CD14-positive monocyte (primary cell): ENCODE data around the gene C8G. TPM values are rescaled to one million over a fixed set of nuclear protein-coding genes. Genes with fewer than 3 reads are reported as not detected.

Experiments
- DNase-seq, 3 donors: peaks; one replicate each; pipeline ENCODE4 v3.0.0-alpha.2; 2011 to 2022
- H2AFZ ChIP-seq: 2 replicates; pipeline ENCODE4 v1.6.0; 2012; ENCODE audit warnings: mild to moderate bottlenecking, low read depth, low read length, inconsistent platforms; ENCODE audit not compliant: insufficient read depth, poor library complexity, severe bottlenecking
- H3K27ac ChIP-seq, 2 donors: 1 replicate in 1 of 2; 2 replicates in 1 of 2; pipeline ENCODE4 v1.5.1; 2012 to 2013; ENCODE audit warnings: low read length in 2 of 2, control low read depth in 1 of 2, inconsistent platforms in 1 of 2, low read depth in 1 of 2, mild to moderate bottlenecking in 1 of 2
- H3K27me3 ChIP-seq, 2 donors: one replicate each; pipeline versions ENCODE4 v1.6.0 to v1.6.1; 2011 to 2013; ENCODE audit warnings: low read length in 2 of 2; ENCODE audit not compliant: control insufficient read depth in 2 of 2, insufficient read depth in 2 of 2
- H3K36me3 ChIP-seq, 2 donors: replicated peaks in 1 of 2; 1 replicate in 1 of 2; 2 replicates in 1 of 2; pipeline versions ENCODE4 v1.5.1 to v1.6.1; 2012 to 2013; ENCODE audit warnings: low read length in 2 of 2, control low read depth in 1 of 2, inconsistent platforms in 1 of 2, mild to moderate bottlenecking in 1 of 2; ENCODE audit not compliant: insufficient read depth in 2 of 2, control insufficient read depth in 1 of 2
- H3K4me1 ChIP-seq, 2 donors: 1 replicate in 1 of 2; 2 replicates in 1 of 2; pipeline versions ENCODE4 v1.5.1 to v1.6.1; 2012 to 2013; ENCODE audit warnings: low read length in 2 of 2, control low read depth in 1 of 2, inconsistent platforms in 1 of 2, mild to moderate bottlenecking in 1 of 2, moderate library complexity in 1 of 2; ENCODE audit not compliant: insufficient read depth in 2 of 2, control insufficient read depth in 1 of 2
- H3K4me2 ChIP-seq: replicated peaks from 2 replicates; pipeline ENCODE3; 2012; ENCODE audit warnings: low read length, moderate library complexity, mild to moderate bottlenecking; ENCODE audit not compliant: poor library complexity, severe bottlenecking; ENCODE audit errors: extremely low read depth
- H3K4me3 ChIP-seq, 3 experiments: fragments of 200-600 bp in 1 of 3; sonication (generic) in 1 of 3; replicated peaks in 1 of 3; 1 replicate in 2 of 3; 2 replicates in 1 of 3; pipeline ENCODE4 v1.5.1; 2011 to 2013; ENCODE audit warnings: low read length in 3 of 3, mild to moderate bottlenecking in 3 of 3, control low read depth in 2 of 3, low read depth in 2 of 3, inconsistent platforms in 1 of 3, moderate library complexity in 1 of 3
- H3K79me2 ChIP-seq: 2 replicates; pipeline ENCODE4 v1.6.0; 2012; ENCODE audit warnings: mild to moderate bottlenecking, control low read depth, inconsistent platforms, low read length, moderate library complexity; ENCODE audit not compliant: insufficient read depth
- H3K9ac ChIP-seq: 2 replicates; pipeline ENCODE4 v1.6.0; 2017; ENCODE audit warnings: low read length, mild to moderate bottlenecking; ENCODE audit not compliant: insufficient read depth, poor library complexity, severe bottlenecking
- H3K9me3 ChIP-seq, 2 donors: replicated peaks in 1 of 2; 1 replicate in 1 of 2; 2 replicates in 1 of 2; pipeline versions ENCODE4 v1.5.1 to v1.6.1; 2012 to 2013; ENCODE audit warnings: low read length in 2 of 2, control low read depth in 1 of 2; ENCODE audit not compliant: control insufficient read depth in 1 of 2, insufficient read depth in 1 of 2
- H4K20me1 ChIP-seq: 2 replicates; pipeline ENCODE4 v1.6.0; 2012; ENCODE audit warnings: mild to moderate bottlenecking, low read length, control low read depth, moderate library complexity; ENCODE audit not compliant: insufficient read depth
- H3K27ac Mint-ChIP-seq, 7 donors: one replicate each; pipeline ENCODE4 v1.8.0; 2020; ENCODE audit warnings: mild to moderate bottlenecking in 7 of 7, mixed read lengths in 7 of 7, moderate library complexity in 6 of 7, inconsistent platforms in 2 of 7
- H3K27me3 Mint-ChIP-seq, 3 donors: one replicate each; pipeline ENCODE4 v1.8.0; 2021 to 2022; ENCODE audit warnings: low read depth in 3 of 3, mild to moderate bottlenecking in 3 of 3, mixed read lengths in 3 of 3, moderate library complexity in 3 of 3, inconsistent platforms in 1 of 3
- H3K36me3 Mint-ChIP-seq, 2 donors: one replicate each; pipeline ENCODE4 v1.8.0; 2020; ENCODE audit warnings: mixed read lengths in 2 of 2, inconsistent platforms in 1 of 2, mild to moderate bottlenecking in 1 of 2
- H3K4me1 Mint-ChIP-seq: one replicate; pipeline ENCODE4 v1.8.0; 2020; ENCODE audit warnings: mild to moderate bottlenecking, mixed read lengths
- H3K4me3 Mint-ChIP-seq, 2 donors: one replicate each; pipeline ENCODE4 v1.8.0; 2020; ENCODE audit warnings: mild to moderate bottlenecking in 2 of 2, mixed read lengths in 2 of 2, moderate library complexity in 1 of 2
- H3K9me3 Mint-ChIP-seq, 7 donors: one replicate each; pipeline ENCODE4 v1.8.0; 2020 to 2022; ENCODE audit warnings: mixed read lengths in 7 of 7, mild to moderate bottlenecking in 6 of 7, moderate library complexity in 6 of 7, inconsistent platforms in 2 of 7
- CTCF ChIP-seq: fragments of 200-600 bp; IDR thresholded peaks from one replicate; pipeline ENCODE4 v1.8.0; 2022; ENCODE audit warnings: antibody characterized with exemption, mild to moderate bottlenecking
- WGBS: methylation state at CpG from one replicate; pipeline ENCODE4 v1.1.5; 2013; ENCODE audit warnings: missing lambda C conversion rate; ENCODE audit not compliant: insufficient coverage; 5-methylcytosine and 5-hydroxymethylcytosine counted together
- intact Hi-C, 2 donors: fragments of 100-400 bp; cut with micrococcal nuclease; formaldehyde crosslinking; loops; one replicate each; pipeline versions ENCODE4 v1.15.0 to v1.15.1; 2023
- polyA plus RNA-seq, 3 donors: library from polyadenylated mRNA; depleted of rRNA in 1 of 3; unstranded in 2 of 3; stranded (reverse) in 1 of 3; fragments of 300-500 nt in 2 of 3; fragments of >200 nt in 1 of 3; fragmentation: Illumina TruSeq in 2 of 3; gene quantifications; 1 replicate in 2 of 3; 2 replicates in 1 of 3; pipeline ENCODE4 v1.2.3, GENCODE V29; 2012 to 2021

Gene C8G
- polyA plus RNA-seq, 3 donors = 0.55 to 0.72 TPM; not detected in 1

DNA sequence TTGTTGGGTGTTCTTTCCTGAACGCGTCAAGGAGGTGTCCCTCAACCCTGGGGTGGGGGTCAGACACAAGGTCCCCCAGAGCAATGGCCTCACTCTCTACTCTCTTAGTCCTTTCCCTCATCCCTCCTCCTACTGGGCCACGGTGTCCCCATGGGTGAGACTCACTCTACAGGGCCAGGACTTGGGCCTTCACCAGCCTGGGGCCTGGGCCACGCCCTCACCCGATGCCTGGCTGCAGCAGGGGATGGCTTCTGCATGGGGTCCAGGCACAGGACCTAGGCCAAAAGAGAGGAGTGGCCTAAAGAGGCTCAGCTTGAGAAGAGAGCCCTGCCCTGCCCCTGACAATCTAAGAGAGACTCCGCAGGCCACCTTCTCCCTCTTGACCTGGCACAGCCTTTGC, 12.9 kb downstream of the C8G start:
- no peaks in the 10 kb centered on the region for H3K79me2 ChIP-seq
- H3K4me3 ChIP-seq = no peak overlapping the region
- DNase-seq = no peak
- TF ChIP-seq CTCF = no peak
- no peak overlapping the region for H2AFZ ChIP-seq
- H3K4me2 ChIP-seq = no peak overlapping the region
- Mint-ChIP-seq H3K9me3 (peaks cover 0 to 5% (median 3%) of the 10 kb centered on the region in 7 donors), H3K27me3 (peaks cover 0 to 8% (median 2%) of the 10 kb centered on the region in 3 donors), H3K4me3 (no peak overlapping the region), H3K36me3 (no peaks in the 10 kb centered on the region), H3K4me1 (no peaks in the 10 kb centered on the region), H3K27ac (no peak overlapping the region)
- no peak overlapping the region for H3K9ac ChIP-seq
- intact Hi-C loops = no loop called here
- H4K20me1 ChIP-seq = no peaks in the 10 kb centered on the region
- no peaks in the 10 kb centered on the region for H3K27me3 ChIP-seq
- no peak overlapping the region for H3K27ac ChIP-seq
- 88% methylated on average over 4 of the region's 6 CpGs for WGBS
- no peaks in the 10 kb centered on the region for H3K9me3 ChIP-seq
- no peaks in the 10 kb centered on the region for H3K4me1 ChIP-seq
- no peaks in the 10 kb centered on the region for H3K36me3 ChIP-seq

DNA sequence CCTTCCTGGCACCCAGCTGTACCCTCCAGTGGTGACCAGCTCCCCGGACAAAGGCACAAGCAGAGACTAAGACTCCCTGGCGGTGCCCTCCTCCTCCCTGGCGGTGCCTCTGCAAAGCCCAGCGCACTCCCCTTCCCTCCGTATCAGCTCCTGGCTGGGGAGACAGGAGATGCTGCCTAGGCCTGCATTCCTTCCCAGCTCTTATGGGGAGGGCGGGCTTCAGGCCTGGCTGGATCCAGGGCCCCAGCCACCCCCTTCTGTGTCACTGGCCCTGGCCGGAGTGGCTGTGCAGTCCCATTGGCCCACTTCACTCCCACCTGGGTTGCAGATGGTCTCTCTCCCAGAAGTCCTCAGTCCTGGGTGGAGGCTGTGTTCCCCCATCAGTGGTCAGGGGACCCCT, 13.4 kb downstream of the C8G start:
- WGBS = 95% methylated on average over 7 of the region's 7 CpGs
- Histone ChIP-seq H3K27me3 (no peaks in the 10 kb centered on the region), H3K4me1 (no peaks in the 10 kb centered on the region), H3K79me2 (no peaks in the 10 kb centered on the region), H3K27ac (no peak overlapping the region), H2AFZ (no peak overlapping the region), H3K4me2 (no peak overlapping the region), H3K4me3 (no peak overlapping the region), H3K9me3 (no peaks in the 10 kb centered on the region), H3K9ac (no peak overlapping the region), H3K36me3 (no peaks in the 10 kb centered on the region), H4K20me1 (no peaks in the 10 kb centered on the region)
- intact Hi-C loops = no loop called here
- Mint-ChIP-seq H3K36me3 (no peaks in the 10 kb centered on the region), H3K4me1 (no peaks in the 10 kb centered on the region), H3K27ac (no peak overlapping the region), H3K9me3 (peaks cover 0 to 5% (median 3%) of the 10 kb centered on the region in 7 donors), H3K27me3 (peaks cover 0 to 8% (median 2%) of the 10 kb centered on the region in 3 donors), H3K4me3 (no peak overlapping the region)
- no peak for TF ChIP-seq CTCF
- DNase-seq = no peak
